Kidney glomerular epithelial cell (primary cell): Measurements from ENCODE around the gene LYZL4.

Experiments
- DNase-seq: peaks from one replicate; lab custom pipeline; 2025; lab: John Stamatoyannopoulos, UW

LYZL4 gene

GRCh38 chr3:42371776-42372175 lies 38.6 kb downstream of the LYZL4 start:
- no peak for DNase-seq

GRCh38 chr3:42369832-42370231 lies 40.6 kb downstream of the LYZL4 start:
- no peak for DNase-seq

GRCh38 chr3:42369304-42369703 lies 41.1 kb downstream of the LYZL4 start:
- no peak for DNase-seq

GRCh38 chr3:42368861-42369260 lies 41.5 kb downstream of the LYZL4 start:
- no peak for DNase-seq

- no peak for DNase-seq
These were observed 42.5 kb downstream of the LYZL4 start for GRCh38 chr3:42367903-42368302.

GRCh38 chr3:42366550-42366949 lies 43.9 kb downstream of the LYZL4 start:
- DNase-seq: no peak

GRCh38 chr3:42357335-42357734 lies 53.1 kb downstream of the LYZL4 start:
- DNase-seq: no peak

GRCh38 chr3:42355612-42356011 lies 54.8 kb downstream of the LYZL4 start:
- DNase-seq: no peak

GRCh38 chr3:42353631-42354030 lies 56.8 kb downstream of the LYZL4 start:
- DNase-seq: no peak

GRCh38 chr3:42351207-42351606 lies 59.2 kb downstream of the LYZL4 start:
- no peak for DNase-seq

GRCh38 chr3:42349765-42350594 lies 60.4 kb downstream of the LYZL4 start:
- no peak for DNase-seq

- no peak for DNase-seq
These were observed 62.5 kb downstream of the LYZL4 start for GRCh38 chr3:42347928-42348327.
